Measurements from ENCODE around the gene NACC1.

Gene NACC1

GRCh38 chr19:13118424-13119193 is 545 bp downstream of the NACC1 start:
- DNase-seq (ENCODE audit: low read depth in 2 of 3, low spot score in 2 of 3): no peak

- DNase-seq (ENCODE audit: low read depth in 2 of 3, low spot score in 2 of 3): no peak
Measured at GRCh38 chr19:13119627-13120026, 1.6 kb downstream of the NACC1 start.

- no peak for DNase-seq (ENCODE audit: low read depth in 2 of 3, low spot score in 2 of 3)
Measured at GRCh38 chr19:13120031-13120430, 2.0 kb downstream of the NACC1 start.

- no peak for DNase-seq (ENCODE audit: low read depth in 2 of 3, low spot score in 2 of 3)
Measured at GRCh38 chr19:13120817-13121216, 2.8 kb downstream of the NACC1 start.

GRCh38 chr19:13121551-13122274 is 3.6 kb downstream of the NACC1 start:
- DNase-seq (ENCODE audit: low read depth in 2 of 3, low spot score in 2 of 3): no peak

GRCh38 chr19:13122275-13122878 is 4.3 kb downstream of the NACC1 start:
- no peak for DNase-seq (ENCODE audit: low read depth in 2 of 3, low spot score in 2 of 3)

- no peak for DNase-seq (ENCODE audit: low read depth in 2 of 3, low spot score in 2 of 3)
Measured at GRCh38 chr19:13122980-13123957, 5.2 kb downstream of the NACC1 start.

GRCh38 chr19:13127051-13127450 is 9.0 kb downstream of the NACC1 start:
- no peak for DNase-seq (ENCODE audit: low read depth in 2 of 3, low spot score in 2 of 3)

- no peak for DNase-seq (ENCODE audit: low read depth in 2 of 3, low spot score in 2 of 3)
Measured at GRCh38 chr19:13127811-13128575, 9.9 kb downstream of the NACC1 start.

GRCh38 chr19:13128583-13128982 is 10.5 kb downstream of the NACC1 start:
- no peak for DNase-seq (ENCODE audit: low read depth in 2 of 3, low spot score in 2 of 3)

GRCh38 chr19:13129384-13129783 is 11.3 kb downstream of the NACC1 start:
- no peak for DNase-seq (ENCODE audit: low read depth in 2 of 3, low spot score in 2 of 3)

- DNase-seq (ENCODE audit: low read depth in 2 of 3, low spot score in 2 of 3): no peak
Measured at GRCh38 chr19:13130886-13131490, 12.9 kb downstream of the NACC1 start.

GRCh38 chr19:13132471-13133180 is 14.6 kb downstream of the NACC1 start:
- peak in 1 of 3 experiments; percentile 46 for DNase-seq (ENCODE audit: low read depth in 2 of 3, low spot score in 2 of 3)

GRCh38 chr19:13133241-13133870 is 15.3 kb downstream of the NACC1 start:
- DNase-seq (ENCODE audit: low read depth in 2 of 3, low spot score in 2 of 3): no peak

- DNase-seq (ENCODE audit: low read depth in 2 of 3, low spot score in 2 of 3): no peak
Measured at GRCh38 chr19:13134626-13135025, 16.6 kb downstream of the NACC1 start.

- DNase-seq (ENCODE audit: low read depth in 2 of 3, low spot score in 2 of 3): no peak
Measured at GRCh38 chr19:13135068-13136062, 17.3 kb downstream of the NACC1 start.

- DNase-seq (ENCODE audit: low read depth in 2 of 3, low spot score in 2 of 3): no peak
Measured at GRCh38 chr19:13137290-13137794, 19.3 kb downstream of the NACC1 start.

Data from activated CD8-positive, alpha-beta memory T cell treated with anti-CD3 and anti-CD28 coated beads for 48 hours (primary cell).